PC-9 (cell line): ENCODE results near the gene CCDC69. TPM values are rescaled to one million over a fixed set of nuclear protein-coding genes. Genes with fewer than 3 reads are reported as not detected.
A peak's percentile ranks its signal among the peaks of the same experiment; 100 is the strongest.

Source experiments
- BruUV-seq: library from RNA; stranded (reverse); fragments of 400-500 nt; replicated peaks from 2 replicates; lab custom pipeline; 2021; lab: Mats Ljungman, UMichigan
- CTCF ChIA-PET: fragments of 300-600 bp; sonication (Branson Sonifier 250); formaldehyde crosslinking; loops from one replicate; lab custom pipeline; 2022; ENCODE audit warnings: antibody characterized with exemption; lab: Charles Lee
- POLR2A ChIA-PET: fragments of 300-600 bp; sonication (Branson Sonifier 250); formaldehyde crosslinking; loops from one replicate; lab custom pipeline; 2022; ENCODE audit warnings: antibody characterized with exemption; ENCODE audit not compliant: unreplicated experiment; lab: Charles Lee
- DNase-seq, 2 experiments: peaks; one replicate each; pipeline versions ENCODE4 v3.0.0 to v3.0.0-alpha.2; 2015 to 2022; ENCODE audit warnings: mixed read lengths in 1 of 2
- H2AFZ ChIP-seq: fragments of 200-600 bp; sonication (generic); 2 replicates; pipeline ENCODE4 v1.8.1; 2017; ENCODE audit warnings: antibody characterized with exemption
- H3F3A ChIP-seq: fragments of 200-600 bp; sonication (generic); 2 replicates; pipeline ENCODE4 v1.8.1; 2017; ENCODE audit warnings: antibody characterized with exemption, mild to moderate bottlenecking, low read depth; ENCODE audit not compliant: insufficient read depth
- H3K27ac ChIP-seq: fragments of 200-600 bp; sonication (generic); 2 replicates; pipeline ENCODE4 v1.6.1; 2016; ENCODE audit warnings: mixed run types
- H3K27me3 ChIP-seq: fragments of 200-600 bp; sonication (generic); 2 replicates; pipeline ENCODE4 v1.6.1; 2016; ENCODE audit warnings: low read depth, mixed run types; ENCODE audit not compliant: insufficient read depth
- H3K36me3 ChIP-seq: fragments of 200-600 bp; sonication (generic); 2 replicates; pipeline ENCODE4 v1.6.1; 2016; ENCODE audit warnings: low read depth, mixed run types
- H3K4me1 ChIP-seq: fragments of 200-600 bp; sonication (generic); replicated peaks from 2 replicates; pipeline ENCODE4 v1.6.1; 2016; ENCODE audit warnings: mixed run types; ENCODE audit not compliant: insufficient read depth
- H3K4me2 ChIP-seq: fragments of 200-600 bp; sonication (generic); 2 replicates; pipeline ENCODE4 v1.6.1; 2017; ENCODE audit warnings: mixed run types
- H3K4me3 ChIP-seq: fragments of 200-600 bp; sonication (generic); 2 replicates; pipeline ENCODE4 v1.6.1; 2016; ENCODE audit warnings: mixed run types
- H3K79me2 ChIP-seq: fragments of 200-600 bp; sonication (generic); 2 replicates; pipeline ENCODE4 v1.6.1; 2017; ENCODE audit warnings: low read depth, mixed run types
- H3K9me2 ChIP-seq: fragments of 200-600 bp; sonication (generic); 2 replicates; pipeline ENCODE4 v1.8.1; 2017; ENCODE audit warnings: mild to moderate bottlenecking; ENCODE audit not compliant: insufficient read depth
- H3K9me3 ChIP-seq: fragments of 200-600 bp; sonication (generic); 2 replicates; pipeline ENCODE4 v1.8.1; 2016; ENCODE audit warnings: low read depth; ENCODE audit not compliant: insufficient read depth
- H4K20me1 ChIP-seq: fragments of 200-600 bp; sonication (generic); 2 replicates; pipeline ENCODE4 v1.8.1; 2017; ENCODE audit not compliant: insufficient read depth
- CTCF ChIP-seq: fragments of 200-600 bp; sonication (generic); conservative IDR thresholded peaks from 2 replicates; pipeline ENCODE4 v1.6.1; 2017; ENCODE audit warnings: mixed run types, antibody characterized with exemption, mild to moderate bottlenecking, moderate library complexity
- EZH2 ChIP-seq: fragments of 200-600 bp; sonication (generic); IDR thresholded peaks from 2 replicates; pipeline ENCODE4 v1.8.0; 2017; ENCODE audit warnings: antibody characterized with exemption, low read depth
- intact Hi-C: fragments of 100-400 bp; cut with micrococcal nuclease; formaldehyde crosslinking; loops from one replicate; pipeline ENCODE4 v1.10.0; 2022; ENCODE audit not compliant: unreplicated experiment
- total RNA-seq: library from RNA; stranded (reverse); gene quantifications from 2 replicates; pipeline ENCODE4 v1.2.3, GENCODE V29; 2021

Gene CCDC69
- total RNA-seq, 1 experiment from 2014 or later: 0.50 TPM

GRCh38 chr5:151225475-151225874 lies 1.6 kb upstream of the CCDC69 start:
- no peak overlapping the region for H3K4me3 ChIP-seq
- no peak for DNase-seq
- CTCF ChIA-PET: no interaction called here
- H3K79me2 ChIP-seq: no peaks in the 10 kb centered on the region
- intact Hi-C loops: no loop called here
- H4K20me1 ChIP-seq: no peaks in the 10 kb centered on the region
- no peak overlapping the region for H2AFZ ChIP-seq
- no peak overlapping the region for H3K27ac ChIP-seq
- no TSS peak for BruUV-seq
- H3K9me2 ChIP-seq: no peaks in the 10 kb centered on the region
- TF ChIP-seq CTCF (no peak), EZH2 (no peak)
- no peaks in the 10 kb centered on the region for H3K4me1 ChIP-seq
- no peaks in the 10 kb centered on the region for H3K36me3 ChIP-seq
- POLR2A ChIA-PET: no interaction called here
- H3K9me3 ChIP-seq: no peaks in the 10 kb centered on the region
- H3K4me2 ChIP-seq: no peak overlapping the region
- H3K27me3 ChIP-seq: peaks cover 2% of the 10 kb centered on the region; the same call in 1 of the 2 replicates
- no peaks in the 10 kb centered on the region for H3F3A ChIP-seq

GRCh38 chr5:151225071-151225470 lies 1.2 kb upstream of the CCDC69 start:
- Histone ChIP-seq H3F3A (no peaks in the 10 kb centered on the region), H2AFZ (no peak overlapping the region), H3K36me3 (no peaks in the 10 kb centered on the region), H3K27ac (no peak overlapping the region), H3K4me3 (no peak overlapping the region), H3K9me2 (no peaks in the 10 kb centered on the region), H3K27me3 (peaks cover 2% of the 10 kb centered on the region; the same call in 1 of the 2 replicates), H3K4me1 (no peaks in the 10 kb centered on the region), H3K79me2 (no peaks in the 10 kb centered on the region), H3K4me2 (no peak overlapping the region), H3K9me3 (no peaks in the 10 kb centered on the region), H4K20me1 (no peaks in the 10 kb centered on the region)
- POLR2A ChIA-PET: no interaction called here
- CTCF ChIA-PET: no interaction called here
- intact Hi-C loops: no loop called here
- TF ChIP-seq EZH2 (no peak), CTCF (no peak)
- no peak for DNase-seq
- no TSS peak for BruUV-seq

- Histone ChIP-seq H3K9me2 (no peaks in the 10 kb centered on the region), H3K36me3 (no peaks in the 10 kb centered on the region), H3K4me1 (no peaks in the 10 kb centered on the region), H3K79me2 (no peaks in the 10 kb centered on the region), H3K9me3 (no peaks in the 10 kb centered on the region), H3K27me3 (peaks cover 2% of the 10 kb centered on the region; the same call in 1 of the 2 replicates), H3K27ac (no peak overlapping the region), H2AFZ (peak overlapping the region; percentile 92; the same call in 1 of the 2 replicates), H3K4me2 (peak overlapping the region; percentile 87), H4K20me1 (no peaks in the 10 kb centered on the region), H3F3A (no peaks in the 10 kb centered on the region), H3K4me3 (peak overlapping the region; percentile 71; the same call in 1 of the 2 replicates)
- POLR2A ChIA-PET: interaction anchor here (0.6 to 1.3 kb wide), 3 partner anchors 28 to 322 kb away, joined by 3 to 9 read pairs (median 3); no protein-coding TSS in a partner anchor
- CTCF ChIA-PET: interaction anchor here (0.5 kb wide), 1 partner anchor 67 kb away, joined by 4 read pairs; the partner anchor contains the start of gene ANXA6
- intact Hi-C loops: loop anchor here (5.0 kb wide), 1 partner anchor 92 kb away; no protein-coding TSS in a partner anchor
- no peak for TF ChIP-seq EZH2
- TF ChIP-seq CTCF: no peak
- DNase-seq: no peak
- no TSS peak for BruUV-seq
These were observed 480 bp upstream of the CCDC69 start for GRCh38 chr5:151224372-151224771.
